Loucy (cell line): ENCODE measurements around the gene MNS1.

Source experiments
- CTCF ChIP-seq: fragments of 200-600 bp; sonication (generic); conservative IDR thresholded peaks from 2 replicates; pipeline ENCODE4 v1.5.1; 2014; ENCODE audit warnings: mild to moderate bottlenecking, antibody characterized with exemption, low read length
- EZH2phosphoT487 ChIP-seq: fragments of 200-600 bp; IDR thresholded peaks from 2 replicates; pipeline ENCODE4 v1.6.1; 2018; ENCODE audit warnings: antibody characterized with exemption, mild to moderate bottlenecking, moderate library complexity, borderline replicate concordance

- peak; percentile 82 for TF ChIP-seq CTCF
- TF ChIP-seq EZH2phosphoT487 = no peak
These were observed 31.7 kb upstream of the MNS1 start for GRCh38 chr15:56496635-56497034.
